C4-2B (cell line): Measurements from ENCODE around the gene HK1.

ENCODE experiments used
- CTCF ChIP-seq: fragments of 450-650 bp; conservative IDR thresholded peaks from 2 replicates; pipeline ENCODE4 v1.5.1; 2017; ENCODE audit warnings: mild to moderate bottlenecking
- ZFX ChIP-seq: fragments of 450-650 bp; IDR thresholded peaks from 2 replicates; pipeline ENCODE4 v1.6.1; 2017

DNA sequence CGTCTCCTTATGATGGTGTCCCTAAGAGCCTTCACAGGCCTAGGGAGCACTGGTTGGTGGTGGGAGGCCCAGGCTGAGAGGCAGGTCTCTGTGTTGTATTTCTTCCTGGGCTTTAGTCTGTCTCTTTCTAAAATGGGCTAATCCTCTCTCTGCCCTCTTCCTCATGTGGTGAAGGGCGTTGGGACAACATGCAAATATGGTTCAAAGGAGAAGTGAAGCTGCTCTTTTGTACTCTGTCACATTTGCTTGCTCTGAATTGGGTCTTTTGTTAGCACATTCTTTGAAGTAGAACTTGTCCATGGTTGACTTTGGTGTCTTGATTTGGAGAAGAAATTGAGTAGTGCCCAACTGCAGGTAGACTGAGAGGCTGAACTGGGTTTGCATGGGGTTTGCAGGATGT lies 814 bp downstream of the HK1 start:
- TF ChIP-seq CTCF (no peak), ZFX (no peak)
